ENCODE data around the gene STXBP6.

GRCh38 chr14:24879661-24880386 lies 170.1 kb downstream of the STXBP6 start:
- no peak for TF ChIP-seq POLR2A (IDR thresholded peaks at IDR 0.05)
- TF ChIP-seq, protein P1, sequence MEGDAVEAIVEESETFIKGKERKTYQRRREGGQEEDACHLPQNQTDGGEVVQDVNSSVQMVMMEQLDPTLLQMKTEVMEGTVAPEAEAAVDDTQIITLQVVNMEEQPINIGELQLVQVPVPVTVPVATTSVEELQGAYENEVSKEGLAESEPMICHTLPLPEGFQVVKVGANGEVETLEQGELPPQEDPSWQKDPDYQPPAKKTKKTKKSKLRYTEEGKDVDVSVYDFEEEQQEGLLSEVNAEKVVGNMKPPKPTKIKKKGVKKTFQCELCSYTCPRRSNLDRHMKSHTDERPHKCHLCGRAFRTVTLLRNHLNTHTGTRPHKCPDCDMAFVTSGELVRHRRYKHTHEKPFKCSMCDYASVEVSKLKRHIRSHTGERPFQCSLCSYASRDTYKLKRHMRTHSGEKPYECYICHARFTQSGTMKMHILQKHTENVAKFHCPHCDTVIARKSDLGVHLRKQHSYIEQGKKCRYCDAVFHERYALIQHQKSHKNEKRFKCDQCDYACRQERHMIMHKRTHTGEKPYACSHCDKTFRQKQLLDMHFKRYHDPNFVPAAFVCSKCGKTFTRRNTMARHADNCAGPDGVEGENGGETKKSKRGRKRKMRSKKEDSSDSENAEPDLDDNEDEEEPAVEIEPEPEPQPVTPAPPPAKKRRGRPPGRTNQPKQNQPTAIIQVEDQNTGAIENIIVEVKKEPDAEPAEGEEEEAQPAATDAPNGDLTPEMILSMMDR (IDR thresholded peaks at IDR 0.05): no peak
